Esophagus muscularis mucosa (tissue), 4 donors: ENCODE measurements around the gene IGF2BP3. TPM values are rescaled to one million over a fixed set of nuclear protein-coding genes. Genes with fewer than 3 reads are reported as not detected.

ENCODE experiments used
- DNase-seq: peaks from one replicate; pipeline ENCODE4 v3.0.0-alpha.2; 2017; ENCODE audit errors: extremely low spot score
- H3K27ac ChIP-seq, 4 donors: fragments of 200-600 bp; sonication (generic); replicated peaks in 1 of 4; 1 replicate in 3 of 4; 2 replicates in 1 of 4; pipeline ENCODE4 v1.5.1; 2016 to 2019; ENCODE audit warnings: mild to moderate bottlenecking in 1 of 4
- H3K27me3 ChIP-seq, 4 donors: fragments of 200-600 bp; sonication (generic); one replicate each; pipeline versions ENCODE4 v1.5.1 to v1.6.0; 2016 to 2019
- H3K36me3 ChIP-seq, 4 donors: fragments of 200-600 bp; sonication (generic); one replicate each; pipeline ENCODE4 v1.5.1; 2016 to 2019
- H3K4me1 ChIP-seq, 4 donors: fragments of 200-600 bp; sonication (generic); one replicate each; pipeline ENCODE4 v1.5.1; 2016 to 2019
- H3K4me3 ChIP-seq, 4 donors: fragments of 200-600 bp; sonication (generic); 1 replicate in 2 of 4; 2 replicates in 2 of 4; pipeline ENCODE4 v1.5.1; 2016 to 2019; ENCODE audit warnings: mild to moderate bottlenecking in 4 of 4, moderate library complexity in 1 of 4
- H3K9me3 ChIP-seq, 4 donors: fragments of 200-600 bp; sonication (generic); 1 replicate in 3 of 4; 2 replicates in 1 of 4; pipeline ENCODE4 v1.5.1; 2016 to 2019
- EP300 ChIP-seq: sonication (generic); formaldehyde crosslinking; IDR thresholded peaks from one replicate; pipeline ENCODE4 v1.6.1; 2017; ENCODE audit warnings: antibody characterized with exemption
- POLR2A ChIP-seq: fragments of 450-650 bp; IDR thresholded peaks from one replicate; pipeline ENCODE4 v1.6.1; 2017; ENCODE audit warnings: antibody characterized with exemption, moderate library complexity, mild to moderate bottlenecking, low read depth
- POLR2AphosphoS5 ChIP-seq, 2 donors: sonication (generic); formaldehyde crosslinking; IDR thresholded peaks; one replicate each; pipeline ENCODE4 v1.6.1; 2017; ENCODE audit warnings: antibody characterized with exemption in 2 of 2
- WGBS: methylation state at CpG from one replicate; pipeline ENCODE4 v1.1.5; 2018; 5-methylcytosine and 5-hydroxymethylcytosine counted together
- intact Hi-C: fragments of 100-400 bp; cut with DNase I; formaldehyde crosslinking; loops from one replicate; pipeline ENCODE4 v1.15.1; 2023
- total RNA-seq, 4 donors: library from RNA; depleted of rRNA; stranded (reverse); fragments of >200 nt; gene quantifications; one replicate each; pipeline versions ENCODE4 v1.1.0 to v1.2.1, GENCODE V29; 2016
- TF ChIP-seq, protein P1 (sequence below), 3 experiments: fragments of 200-600 bp in 2 of 3; fragments of 450-650 bp in 1 of 3; sonication (generic) in 2 of 3; IDR thresholded peaks; one replicate each; pipeline ENCODE4 v1.5.1; 2017 to 2019; ENCODE audit warnings: antibody characterized with exemption in 3 of 3, mild to moderate bottlenecking in 2 of 3, moderate library complexity in 1 of 3

IGF2BP3 gene
- total RNA-seq, 4 donors from 2014 or later: 0.45 to 1.7 TPM; not detected in 2

DNA sequence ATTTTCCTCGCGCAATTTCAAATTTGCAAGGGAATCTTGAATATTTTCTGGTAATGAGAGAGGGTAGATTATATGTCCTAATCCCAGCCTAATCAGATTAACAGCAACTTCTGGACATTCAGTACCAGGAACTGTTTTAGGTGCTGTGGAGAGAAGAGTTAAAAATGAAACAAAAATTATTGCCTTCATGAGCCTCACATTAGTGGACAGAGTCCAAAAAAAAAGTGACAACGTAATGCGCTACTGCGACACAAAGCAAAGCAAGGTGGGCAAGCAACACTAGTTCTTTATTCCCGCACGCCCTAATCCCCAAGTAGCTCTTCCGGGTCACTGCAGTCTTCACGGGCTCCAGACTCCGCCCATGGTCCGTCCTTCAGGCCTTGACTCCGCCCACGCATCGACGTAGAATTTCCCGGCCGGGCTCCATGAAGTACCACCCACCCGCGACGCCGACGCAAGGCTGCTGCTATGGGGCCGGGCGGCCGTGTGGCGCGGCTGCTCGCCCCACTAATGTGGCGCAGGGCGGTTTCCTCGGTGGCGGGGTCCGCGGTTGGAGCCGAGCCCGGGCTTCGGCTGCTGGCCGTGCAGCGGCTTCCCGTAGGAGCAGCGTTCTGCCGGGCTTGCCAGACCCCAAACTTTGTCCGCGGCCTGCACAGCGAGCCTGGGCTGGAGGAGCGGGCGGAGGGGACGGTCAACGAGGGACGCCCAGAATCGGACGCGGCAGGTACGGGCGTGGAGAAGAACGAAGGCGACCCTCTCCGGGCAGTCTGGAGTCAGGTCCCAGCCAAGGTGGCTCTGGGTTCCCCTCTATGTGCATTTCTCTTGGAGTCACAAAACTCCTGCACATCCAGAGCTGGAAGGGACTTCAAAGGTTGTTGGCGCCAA is 171.2 kb downstream of the IGF2BP3 start, which contains the start of gene MALSU1:
Gene MALSU1, plus strand, starts transcription at position 455 of the 885 bp plus-strand sequence. Its CDS starts 14 bp downstream, at position 469.
- DNase-seq: peak; percentile 99
- TF ChIP-seq POLR2AphosphoS5 (IDR thresholded peaks at IDR 0.05): peak; percentile 95 to 96
- peak; percentile 59 for TF ChIP-seq POLR2A
- TF ChIP-seq EP300: no peak
- peak within 1 kb of the TSS; percentile 77 to 97 (median 84) for H3K4me3 ChIP-seq
- intact Hi-C loops: loop anchor here (5.0 to 10.0 kb wide), 2 partner anchors 114 to 228 kb away; partner anchors contain the start of gene NUP42
- 1% methylated on average over 16 of the region's 59 CpGs for WGBS
- peaks cover 0 to 9% (median 0%) of the 10 kb centered on the region in 4 donors for H3K27me3 ChIP-seq
- H3K9me3 ChIP-seq: no peaks in the 10 kb centered on the region
- peaks cover 0 to 33% (median 12%) of the 10 kb centered on the region in 4 donors for H3K36me3 ChIP-seq
- peaks cover 28 to 58% (median 54%) of the 10 kb centered on the region in 4 donors for H3K4me1 ChIP-seq
- H3K27ac ChIP-seq: peak within 1 kb of the TSS; percentile 79 to 89 (median 86)

GRCh38 chr7:23298141-23298881 is 172.0 kb downstream of the IGF2BP3 start:
- Histone ChIP-seq H3K27me3 (peaks cover 0 to 10% (median 0%) of the 10 kb centered on the region in 4 donors), H3K4me1 (peaks cover 25 to 50% (median 48%) of the 10 kb centered on the region in 4 donors), H3K36me3 (peaks cover 0 to 25% (median 11%) of the 10 kb centered on the region in 4 donors), H3K4me3 (peak overlapping the region; percentile 77 to 97 (median 84)), H3K27ac (peak overlapping the region; percentile 79 to 89 (median 86)), H3K9me3 (no peaks in the 10 kb centered on the region)
- 61% methylated on average over 11 of the region's 11 CpGs for WGBS
- TF ChIP-seq, protein P1, sequence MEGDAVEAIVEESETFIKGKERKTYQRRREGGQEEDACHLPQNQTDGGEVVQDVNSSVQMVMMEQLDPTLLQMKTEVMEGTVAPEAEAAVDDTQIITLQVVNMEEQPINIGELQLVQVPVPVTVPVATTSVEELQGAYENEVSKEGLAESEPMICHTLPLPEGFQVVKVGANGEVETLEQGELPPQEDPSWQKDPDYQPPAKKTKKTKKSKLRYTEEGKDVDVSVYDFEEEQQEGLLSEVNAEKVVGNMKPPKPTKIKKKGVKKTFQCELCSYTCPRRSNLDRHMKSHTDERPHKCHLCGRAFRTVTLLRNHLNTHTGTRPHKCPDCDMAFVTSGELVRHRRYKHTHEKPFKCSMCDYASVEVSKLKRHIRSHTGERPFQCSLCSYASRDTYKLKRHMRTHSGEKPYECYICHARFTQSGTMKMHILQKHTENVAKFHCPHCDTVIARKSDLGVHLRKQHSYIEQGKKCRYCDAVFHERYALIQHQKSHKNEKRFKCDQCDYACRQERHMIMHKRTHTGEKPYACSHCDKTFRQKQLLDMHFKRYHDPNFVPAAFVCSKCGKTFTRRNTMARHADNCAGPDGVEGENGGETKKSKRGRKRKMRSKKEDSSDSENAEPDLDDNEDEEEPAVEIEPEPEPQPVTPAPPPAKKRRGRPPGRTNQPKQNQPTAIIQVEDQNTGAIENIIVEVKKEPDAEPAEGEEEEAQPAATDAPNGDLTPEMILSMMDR (IDR thresholded peaks at IDR 0.05): no peak
- TF ChIP-seq EP300: no peak
- intact Hi-C loops: loop anchor here (5.0 to 10.0 kb wide), 2 partner anchors 114 to 229 kb away; partner anchors contain the start of gene NUP42
- no peak for DNase-seq

GRCh38 chr7:23295401-23295697 is 174.9 kb downstream of the IGF2BP3 start:
- H3K27me3 ChIP-seq: peaks cover 0 to 21% (median 0%) of the 10 kb centered on the region in 4 donors
- TF ChIP-seq EP300: no peak
- TF ChIP-seq, protein P1 (IDR thresholded peaks at IDR 0.05): no peak
- TF ChIP-seq POLR2AphosphoS5 (IDR thresholded peaks at IDR 0.05): no peak
- no peak for TF ChIP-seq POLR2A
- H3K27ac ChIP-seq: no peak overlapping the region
- no peaks in the 10 kb centered on the region for H3K9me3 ChIP-seq
- no peaks in the 10 kb centered on the region for H3K36me3 ChIP-seq
- peaks cover 8 to 20% (median 19%) of the 10 kb centered on the region in 4 donors for H3K4me1 ChIP-seq
- intact Hi-C loops: loop anchor here (5.0 to 10.0 kb wide), 2 partner anchors 111 to 232 kb away; partner anchors contain the start of gene NUP42
- DNase-seq: no peak
- H3K4me3 ChIP-seq: no peak overlapping the region

- Histone ChIP-seq H3K36me3 (no peaks in the 10 kb centered on the region), H3K4me3 (no peak overlapping the region), H3K27ac (no peak overlapping the region), H3K4me1 (peaks cover 6 to 14% (median 13%) of the 10 kb centered on the region in 4 donors), H3K9me3 (no peaks in the 10 kb centered on the region), H3K27me3 (peaks cover 0 to 21% (median 0%) of the 10 kb centered on the region in 4 donors)
- intact Hi-C loops: loop anchor here (5.0 to 10.0 kb wide), 2 partner anchors 110 to 233 kb away; partner anchors contain the start of gene NUP42
- 88% methylated on average over 6 of the region's 6 CpGs for WGBS
- no peak for DNase-seq
- TF ChIP-seq EP300: no peak
- no peak for TF ChIP-seq POLR2A
- TF ChIP-seq POLR2AphosphoS5 (IDR thresholded peaks at IDR 0.05): no peak
- TF ChIP-seq, protein P1 (IDR thresholded peaks at IDR 0.05): no peak
Observed at GRCh38 chr7:23294549-23295400, 175.5 kb downstream of the IGF2BP3 start.
